ENCODE measurements around the gene PIK3R5. TPM values are rescaled to one million over a fixed set of nuclear protein-coding genes. Genes with fewer than 3 reads are reported as not detected.

The PIK3R5 gene
- total and polyA plus RNA-seq, 12 donors, result 1.2 to 51.7 (median 17.2) TPM

DNA sequence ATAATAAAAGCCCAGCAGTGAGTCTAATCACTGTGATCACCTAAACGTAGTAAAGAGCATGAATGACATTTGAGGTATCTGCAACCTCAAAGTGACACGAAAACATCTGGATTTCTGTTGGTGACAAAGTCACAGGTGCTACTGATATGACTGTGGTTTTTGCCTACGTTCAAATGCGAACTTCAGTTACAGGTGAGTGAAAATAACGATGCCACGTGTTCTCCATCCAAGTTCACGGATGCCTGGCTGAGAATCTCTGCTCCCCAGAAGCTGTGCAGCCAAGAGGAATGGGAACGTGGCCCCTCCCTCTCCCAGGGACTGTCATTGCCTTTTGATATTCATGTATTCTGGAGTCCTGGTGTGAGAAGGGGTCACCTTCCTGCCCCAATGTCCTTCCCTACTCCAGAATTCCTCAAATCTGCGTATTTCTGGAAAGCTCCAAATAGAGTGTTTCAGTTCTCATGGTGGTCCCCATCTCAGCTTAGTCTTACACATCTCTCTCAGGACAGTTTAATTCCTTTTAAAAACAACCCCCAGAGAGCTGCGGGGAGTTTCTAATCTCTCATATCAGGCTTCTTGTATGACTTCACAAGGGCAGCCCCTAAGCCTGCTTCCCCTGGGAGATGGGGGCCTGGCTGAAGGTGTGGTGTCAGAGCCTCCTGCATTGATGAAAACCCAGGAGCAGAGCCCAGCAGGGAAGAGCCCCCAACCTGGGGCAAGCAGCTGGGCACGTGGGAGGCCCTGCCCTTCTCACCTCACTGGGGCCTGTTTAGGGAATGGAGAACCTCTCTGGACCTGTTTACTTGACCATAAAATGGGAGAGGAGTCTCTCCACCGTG lies 25.8 kb downstream of the PIK3R5 start:
- DNase-seq, result no peak
- Histone ChIP-seq H3K27me3 (no peaks in the 10 kb centered on the region), H3K4me1 (replicated peaks in 1 of 2) (no peaks in the 10 kb centered on the region), H3K36me3 (replicated peaks in 1 of 2) (no peaks in the 10 kb centered on the region), H3K9me3 (replicated peaks in 1 of 3) (no peaks in the 10 kb centered on the region), H3K4me3 (no peak overlapping the region), H3K27ac (no peak overlapping the region)
- TF ChIP-seq POLR2A (IDR thresholded peaks at IDR 0.05) (no peak), CTCF (IDR thresholded peaks at IDR 0.05) (no peak)
- 54 to 62% (median 57%) methylated on average over 11 to 12 of the region's 12 CpGs for WGBS, 4 donors
- intact Hi-C loops (cut with DNase I), result no loop called here

DNA sequence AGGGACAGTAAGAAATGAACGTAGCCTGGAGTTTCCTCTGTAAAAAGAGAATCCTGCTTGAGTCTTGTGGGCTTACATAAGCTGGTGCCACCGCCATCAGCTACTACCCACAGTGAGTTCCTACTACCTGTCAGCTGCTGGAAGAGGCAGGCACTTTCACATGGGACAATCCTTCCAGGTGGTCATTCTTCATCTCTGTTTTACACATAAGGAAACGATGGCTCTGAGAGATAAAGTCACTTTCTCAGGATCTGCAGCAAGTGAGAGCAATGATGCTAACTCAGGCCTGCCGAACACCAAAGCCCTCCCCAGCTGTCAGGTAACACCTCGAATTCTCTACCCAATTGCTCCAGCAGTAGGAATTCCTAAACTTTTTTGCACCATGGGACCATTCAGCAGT lies 26.6 kb downstream of the PIK3R5 start:
- Histone ChIP-seq H3K4me3 (no peak overlapping the region), H3K4me1 (replicated peaks in 1 of 2) (no peaks in the 10 kb centered on the region), H3K9me3 (replicated peaks in 1 of 3) (no peaks in the 10 kb centered on the region), H3K36me3 (replicated peaks in 1 of 2) (no peaks in the 10 kb centered on the region), H3K27me3 (no peaks in the 10 kb centered on the region), H3K27ac (no peak overlapping the region)
- DNase-seq, result no peak
- 68 to 76% (median 72%) methylated on average over 5 of the region's 5 CpGs for WGBS, 4 donors
- TF ChIP-seq POLR2A (IDR thresholded peaks at IDR 0.05) (no peak), CTCF (IDR thresholded peaks at IDR 0.05) (no peak)
- intact Hi-C loops (cut with DNase I), result no loop called here

GRCh38 chr17:8935191-8935590 lies 30.3 kb downstream of the PIK3R5 start:
- Histone ChIP-seq H3K27me3 (no peaks in the 10 kb centered on the region), H3K27ac (peak overlapping the region in 1 of 5 donors; percentile 40), H3K36me3 (replicated peaks in 1 of 2) (no peaks in the 10 kb centered on the region), H3K4me3 (no peak overlapping the region), H3K9me3 (replicated peaks in 1 of 3) (no peaks in the 10 kb centered on the region), H3K4me1 (replicated peaks in 1 of 2) (no peaks in the 10 kb centered on the region)
- TF ChIP-seq POLR2A (IDR thresholded peaks at IDR 0.05) (no peak), CTCF (IDR thresholded peaks at IDR 0.05) (no peak)
- intact Hi-C loops (cut with DNase I), result no loop called here
- DNase-seq, result peak in 3 of 7 donors; percentile 29 to 41 (median 34)
- 42 to 56% (median 49%) methylated on average over 9 of the region's 9 CpGs for WGBS, 4 donors

- H3K36me3 ChIP-seq (replicated peaks in 1 of 2), result no peaks in the 10 kb centered on the region
- TF ChIP-seq POLR2A (IDR thresholded peaks at IDR 0.05), result no peak
- H3K4me3 ChIP-seq, result no peak overlapping the region
- DNase-seq, result no peak
- H3K27ac ChIP-seq, result no peak overlapping the region
- intact Hi-C loops (cut with DNase I), result no loop called here
- H3K9me3 ChIP-seq (replicated peaks in 1 of 3), result no peaks in the 10 kb centered on the region
- no peaks in the 10 kb centered on the region for H3K4me1 ChIP-seq (replicated peaks in 1 of 2)
- no peaks in the 10 kb centered on the region for H3K27me3 ChIP-seq
- 60 to 73% (median 67%) methylated on average over 6 of the region's 6 CpGs for WGBS, 4 donors
Observed at GRCh38 chr17:8934346-8934745, 31.2 kb downstream of the PIK3R5 start.

- intact Hi-C loops (cut with DNase I), result no loop called here
- Histone ChIP-seq H3K4me3 (no peak overlapping the region), H3K36me3 (replicated peaks in 1 of 2) (no peaks in the 10 kb centered on the region), H3K9me3 (replicated peaks in 1 of 3) (peaks cover 0 to 7% (median 4%) of the 10 kb centered on the region in 3 donors), H3K27ac (no peak overlapping the region), H3K27me3 (no peaks in the 10 kb centered on the region), H3K4me1 (replicated peaks in 1 of 2) (no peaks in the 10 kb centered on the region)
- no peak for TF ChIP-seq CTCF (IDR thresholded peaks at IDR 0.05)
- no peak for TF ChIP-seq POLR2A (IDR thresholded peaks at IDR 0.05)
- DNase-seq, result no peak
- WGBS, 4 donors, result 65 to 76% (median 71%) methylated on average over 4 of the region's 4 CpGs
Observed at GRCh38 chr17:8930649-8931048, 34.9 kb downstream of the PIK3R5 start.

Data from adrenal gland (tissue), 12 donors.